Adrenal gland (tissue), 12 donors: Measurements from ENCODE around the gene ARID3C. TPM values are rescaled to one million over a fixed set of nuclear protein-coding genes. Genes with fewer than 3 reads are reported as not detected.

ENCODE experiments used
- DNase-seq, 7 donors: peaks; one replicate each; pipeline ENCODE4 v3.0.0-alpha.2; 2019 to 2020
- H3K27ac ChIP-seq, 5 donors: fragments of 200-600 bp; sonication (generic) in 4 of 5; 1 replicate in 3 of 5; 2 replicates in 2 of 5; pipeline versions ENCODE4 v1.5.1 to v1.8.0; 2016 to 2020; ENCODE audit warnings: mild to moderate bottlenecking in 1 of 5
- H3K27me3 ChIP-seq: fragments of 200-600 bp; 2 replicates; pipeline ENCODE4 v1.8.0; 2021
- H3K36me3 ChIP-seq, 2 donors: fragments of 200-600 bp; replicated peaks in 1 of 2; 1 replicate in 1 of 2; 2 replicates in 1 of 2; pipeline versions ENCODE4 v1.5.1 to v1.8.0; 2018 to 2022
- H3K4me1 ChIP-seq, 2 donors: fragments of 200-600 bp; replicated peaks in 1 of 2; 1 replicate in 1 of 2; 2 replicates in 1 of 2; pipeline versions ENCODE4 v1.5.1 to v1.8.0; 2018 to 2021
- H3K4me3 ChIP-seq, 4 donors: fragments of 200-600 bp; sonication (generic) in 3 of 4; one replicate each; pipeline ENCODE4 v1.5.1; 2016 to 2018
- H3K9me3 ChIP-seq, 3 donors: fragments of 200-600 bp; sonication (generic) in 1 of 3; replicated peaks in 1 of 3; 1 replicate in 2 of 3; 2 replicates in 1 of 3; pipeline versions ENCODE4 v1.5.1 to v1.8.0; 2016 to 2021
- POLR2A ChIP-seq, 2 donors: fragments of 450-650 bp; IDR thresholded peaks; one replicate each; pipeline ENCODE4 v1.6.1; 2017; ENCODE audit warnings: antibody characterized with exemption in 2 of 2, mild to moderate bottlenecking in 2 of 2, moderate library complexity in 1 of 2
- WGBS, 4 donors: extraction: QIAGEN DNeasy Blood & Tissue Kit in 2 of 4; methylation state at CpG; one replicate each; pipeline versions ENCODE4 v1.1.5 to v1.1.7; 2013 to 2017; 5-methylcytosine and 5-hydroxymethylcytosine counted together
- intact Hi-C, 2 donors: fragments of 100-400 bp; cut with DNase I; formaldehyde crosslinking; loops; one replicate each; pipeline versions ENCODE4 v1.14.1 to v1.15.0; 2022 to 2023
- polyA plus RNA-seq, 3 donors: library from polyadenylated mRNA; stranded (reverse); fragments of 200-250 nt in 2 of 3; fragments of 350-450 nt in 1 of 3; fragmentation: Illumina TruSeq in 1 of 3; extraction: RNeasy Lipid Tissue Mini Kit (QIAGEN cat#74804) in 1 of 3; gene quantifications; one replicate each; pipeline ENCODE4 v1.2.3, GENCODE V29; 2013 to 2014
- small RNA-seq, 2 donors: library from RNA; depleted of rRNA; stranded (forward); fragments of <200 nt; gene quantifications; one replicate each; pipeline ENCODE3, GENCODE V24; 2016
- total RNA-seq, 9 donors: library from RNA; depleted of rRNA in 4 of 9; stranded (reverse); fragments of >200 nt in 4 of 9; fragments of 120-200 nt in 1 of 9; fragmentation: NEBNext Ultra II Directional in 1 of 9; extraction: Animal tissue kit (Norgen Biotek cat#: 25700) in 1 of 9; gene quantifications; one replicate each; pipeline versions ENCODE4 v1.1.0 to v1.2.4, GENCODE V29; 2013 to 2023
- TF ChIP-seq, protein P1 (sequence below), 6 experiments: fragments of 450-650 bp in 4 of 6; fragments of 200-600 bp in 2 of 6; sonication (generic) in 1 of 6; IDR thresholded peaks; 1 replicate in 5 of 6; 2 replicates in 1 of 6; pipeline versions ENCODE4 v1.5.1 to v1.8.0; 2016 to 2021; ENCODE audit warnings: antibody characterized with exemption in 6 of 6, mild to moderate bottlenecking in 2 of 6, moderate library complexity in 1 of 6
- donor health status: healthy with polysubstance abuse.
- donor health status: Bipolar disorder and iron deficiency.
- donor health status: DM: yes; HTN: yes; CAD: no.
- donor health status: DM: no; HTN: no; CAD: no.
- donor health status: DM: no; HTN: no; CAD: no.
- donor health status: DM: yes; HTN: yes; CAD: no.

Gene ARID3C
- total and polyA plus RNA-seq, 12 donors: not detected

DNA sequence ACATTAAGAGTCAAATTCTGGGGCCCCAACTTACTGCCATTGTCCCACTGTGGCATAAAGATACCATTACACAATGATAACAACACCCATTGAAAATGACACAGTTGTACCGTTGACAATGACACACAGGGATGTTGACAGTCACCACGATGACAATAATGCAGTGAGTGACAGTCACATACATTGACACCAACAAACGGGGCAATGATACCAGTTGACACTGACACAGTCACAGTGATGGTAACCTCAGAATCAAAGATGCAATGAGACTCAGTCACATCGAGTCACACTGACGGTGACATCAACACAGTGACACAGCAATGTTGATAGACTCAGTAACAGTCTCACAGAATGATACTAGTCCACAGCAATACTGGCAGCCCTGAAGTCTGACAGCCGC lies 56.2 kb downstream of the ARID3C start:
- no peaks in the 10 kb centered on the region for H3K4me1 ChIP-seq
- TF ChIP-seq, protein P1, sequence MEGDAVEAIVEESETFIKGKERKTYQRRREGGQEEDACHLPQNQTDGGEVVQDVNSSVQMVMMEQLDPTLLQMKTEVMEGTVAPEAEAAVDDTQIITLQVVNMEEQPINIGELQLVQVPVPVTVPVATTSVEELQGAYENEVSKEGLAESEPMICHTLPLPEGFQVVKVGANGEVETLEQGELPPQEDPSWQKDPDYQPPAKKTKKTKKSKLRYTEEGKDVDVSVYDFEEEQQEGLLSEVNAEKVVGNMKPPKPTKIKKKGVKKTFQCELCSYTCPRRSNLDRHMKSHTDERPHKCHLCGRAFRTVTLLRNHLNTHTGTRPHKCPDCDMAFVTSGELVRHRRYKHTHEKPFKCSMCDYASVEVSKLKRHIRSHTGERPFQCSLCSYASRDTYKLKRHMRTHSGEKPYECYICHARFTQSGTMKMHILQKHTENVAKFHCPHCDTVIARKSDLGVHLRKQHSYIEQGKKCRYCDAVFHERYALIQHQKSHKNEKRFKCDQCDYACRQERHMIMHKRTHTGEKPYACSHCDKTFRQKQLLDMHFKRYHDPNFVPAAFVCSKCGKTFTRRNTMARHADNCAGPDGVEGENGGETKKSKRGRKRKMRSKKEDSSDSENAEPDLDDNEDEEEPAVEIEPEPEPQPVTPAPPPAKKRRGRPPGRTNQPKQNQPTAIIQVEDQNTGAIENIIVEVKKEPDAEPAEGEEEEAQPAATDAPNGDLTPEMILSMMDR (IDR thresholded peaks at IDR 0.05): no peak
- TF ChIP-seq POLR2A (IDR thresholded peaks at IDR 0.05): no peak
- DNase-seq: no peak
- H3K9me3 ChIP-seq: no peaks in the 10 kb centered on the region
- H3K36me3 ChIP-seq: no peaks in the 10 kb centered on the region
- no peak overlapping the region for H3K4me3 ChIP-seq
- intact Hi-C loops: no loop called here
- no peak overlapping the region for H3K27ac ChIP-seq
- 84 to 97% (median 91%) methylated on average over 4 to 6 of the region's 6 CpGs for WGBS, 4 donors
- H3K27me3 ChIP-seq: peaks cover 5% of the 10 kb centered on the region

DNA sequence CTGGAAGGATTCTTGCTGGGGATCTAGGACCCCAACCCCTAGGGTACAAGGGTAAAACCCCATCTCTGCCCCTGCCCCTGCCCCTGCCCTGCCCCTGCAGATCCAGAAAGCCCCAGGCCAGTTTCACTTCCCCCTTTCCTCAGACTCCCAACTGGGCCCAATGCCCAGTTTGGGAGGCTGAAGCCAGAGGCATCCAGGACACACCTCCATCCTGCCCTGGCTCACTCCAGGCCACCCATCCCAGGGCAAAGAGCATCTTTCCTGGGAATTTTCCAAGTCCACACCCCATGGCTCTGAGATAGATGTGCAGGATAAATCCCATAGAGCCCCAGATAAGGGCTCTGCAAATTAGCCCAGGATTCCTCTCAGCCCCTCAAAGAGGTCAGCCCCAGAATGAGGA lies 56.8 kb downstream of the ARID3C start:
- intact Hi-C loops: no loop called here
- H3K4me1 ChIP-seq: no peaks in the 10 kb centered on the region
- TF ChIP-seq, protein P1 (IDR thresholded peaks at IDR 0.05): no peak
- TF ChIP-seq POLR2A (IDR thresholded peaks at IDR 0.05): no peak
- no peaks in the 10 kb centered on the region for H3K36me3 ChIP-seq
- no peak overlapping the region for H3K4me3 ChIP-seq
- H3K27me3 ChIP-seq: no peaks in the 10 kb centered on the region
- no peaks in the 10 kb centered on the region for H3K9me3 ChIP-seq
- no peak for DNase-seq
- no peak overlapping the region for H3K27ac ChIP-seq

DNA sequence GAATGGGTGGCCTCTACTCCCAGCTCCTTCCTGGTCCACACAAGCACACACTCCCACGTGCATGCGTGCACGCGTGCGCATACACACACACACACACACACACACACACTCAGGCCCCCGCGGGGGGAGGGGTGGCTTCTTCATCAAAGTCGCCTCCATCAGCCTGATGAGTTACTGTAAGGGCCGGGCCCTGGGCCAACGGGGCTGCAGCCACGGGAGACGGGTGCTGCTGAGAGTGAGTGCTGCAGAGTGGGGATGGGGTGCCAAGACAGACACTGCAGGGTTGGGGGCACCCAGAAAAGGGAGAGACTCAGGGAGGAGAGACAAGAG lies 57.4 kb downstream of the ARID3C start:
- Histone ChIP-seq H3K4me3 (no peak overlapping the region), H3K9me3 (no peaks in the 10 kb centered on the region), H3K27ac (no peak overlapping the region), H3K36me3 (no peaks in the 10 kb centered on the region), H3K27me3 (no peaks in the 10 kb centered on the region), H3K4me1 (no peaks in the 10 kb centered on the region)
- 50 to 78% (median 67%) methylated on average over 4 to 12 of the region's 12 CpGs for WGBS, 4 donors
- intact Hi-C loops: no loop called here
- DNase-seq: no peak
- TF ChIP-seq, protein P1 (IDR thresholded peaks at IDR 0.05): no peak
- TF ChIP-seq POLR2A (IDR thresholded peaks at IDR 0.05): no peak

Small RNAs within 50 kb of the gene (small RNA-seq; reads per million reads assigned to genes)
- gene CCL27: 0 reads per million in 2 donors

Other genes with a start within 250 kb of the ARID3C start
- gene FAM219A, start 170.5 kb downstream of the ARID3C start, total RNA-seq: 10 to 100 TPM in 8 of 9 donors, 1 to 10 TPM in 1; 7.6 to 26.9 (median 15.4) TPM
- 10 to 100 TPM in 2 of 3 donors, 1 to 10 TPM in 1; 7.8 to 15.1 (median 14.7) TPM for gene FAM219A, start 170.5 kb downstream of the ARID3C start, polyA plus RNA-seq
- under 1 TPM in 2 of 9 donors, not detected in 7; 0.06 to 0.28 TPM for gene DNAI1, start 170.3 kb downstream of the ARID3C start, total RNA-seq
- 1 to 10 TPM in 1 of 3 donors, under 1 TPM in 2; 0.07 to 1.4 (median 0.30) TPM for gene DNAI1, start 170.3 kb downstream of the ARID3C start, polyA plus RNA-seq
- 1 to 10 TPM in 1 of 9 donors, under 1 TPM in 1, not detected in 7; 0.39 to 1.4 TPM for gene ENHO, start 106.1 kb downstream of the ARID3C start, total RNA-seq
- gene ENHO, start 106.1 kb downstream of the ARID3C start, polyA plus RNA-seq: 1 to 10 TPM in 1 of 3 donors, under 1 TPM in 2; 0.24 to 1.6 (median 0.88) TPM
- 1 to 10 TPM; 2.2 to 9.7 (median 3.7) TPM for gene CNTFR, start 39.3 kb downstream of the ARID3C start, total RNA-seq
- gene CNTFR, start 39.3 kb downstream of the ARID3C start, polyA plus RNA-seq: 10 to 100 TPM in 1 of 3 donors, 1 to 10 TPM in 2; 1.1 to 15.2 (median 5.7) TPM
- gene RPP25L, start 17.0 kb downstream of the ARID3C start, total RNA-seq: 10 to 100 TPM; 11.3 to 42.9 (median 27.5) TPM
- 10 to 100 TPM; 10.5 to 32.5 (median 28.3) TPM for gene RPP25L, start 17.0 kb downstream of the ARID3C start, polyA plus RNA-seq
- 100 to 1,000 TPM in 5 of 9 donors, 10 to 100 TPM in 4; 46.6 to 163 (median 106) TPM for gene DCTN3, start 8.6 kb downstream of the ARID3C start, total RNA-seq
- gene DCTN3, start 8.6 kb downstream of the ARID3C start, polyA plus RNA-seq: 10 to 100 TPM; 51.3 to 95.8 (median 74.0) TPM
- 100 to 1,000 TPM in 4 of 9 donors, 10 to 100 TPM in 5; 63.4 to 158 (median 86.4) TPM for gene SIGMAR1, start 8.7 kb upstream of the ARID3C start, total RNA-seq
- gene SIGMAR1, start 8.7 kb upstream of the ARID3C start, polyA plus RNA-seq: 10 to 100 TPM; 34.6 to 96.3 (median 65.9) TPM
- gene GALT, start 17.6 kb upstream of the ARID3C start, total RNA-seq: 100 to 1,000 TPM in 1 of 9 donors, 10 to 100 TPM in 8; 48.6 to 101 (median 87.4) TPM
- 100 to 1,000 TPM in 2 of 3 donors, 10 to 100 TPM in 1; 37.5 to 147 (median 110) TPM for gene GALT, start 17.6 kb upstream of the ARID3C start, polyA plus RNA-seq
- 10 to 100 TPM in 5 of 9 donors, 1 to 10 TPM in 4; 8.0 to 53.7 (median 14.2) TPM for gene IL11RA, start 23.1 kb upstream of the ARID3C start, total RNA-seq
- 10 to 100 TPM in 2 of 3 donors, 1 to 10 TPM in 1; 5.2 to 27.9 (median 26.2) TPM for gene IL11RA, start 23.1 kb upstream of the ARID3C start, polyA plus RNA-seq
- gene CCL27, start 33.6 kb upstream of the ARID3C start, total RNA-seq: under 1 TPM in 3 of 9 donors, not detected in 6; 0.33 to 0.65 (median 0.38) TPM
- under 1 TPM in 2 of 3 donors, not detected in 1; 0.10 to 0.24 TPM for gene CCL27, start 33.6 kb upstream of the ARID3C start, polyA plus RNA-seq
- 1 to 10 TPM in 2 of 9 donors, under 1 TPM in 1, not detected in 6; 0.39 to 2.4 (median 1.6) TPM for gene CCL19, start 62.2 kb upstream of the ARID3C start, total RNA-seq
- 10 to 100 TPM in 2 of 3 donors, 1 to 10 TPM in 1; 7.5 to 23.3 (median 11.9) TPM for gene CCL19, start 62.2 kb upstream of the ARID3C start, polyA plus RNA-seq
- 100 to 1,000 TPM in 1 of 9 donors, 10 to 100 TPM in 7, 1 to 10 TPM in 1; 2.2 to 295 (median 31.6) TPM for gene CCL21, start 81.1 kb upstream of the ARID3C start, total RNA-seq
- gene CCL21, start 81.1 kb upstream of the ARID3C start, polyA plus RNA-seq: 100 to 1,000 TPM in 1 of 3 donors, 10 to 100 TPM in 2; 32.3 to 152 (median 33.7) TPM